ENCODE data around the gene PIK3R5. TPM values are rescaled to one million over a fixed set of nuclear protein-coding genes. Genes with fewer than 3 reads are reported as not detected.

PIK3R5 gene
- total and polyA plus RNA-seq, 11 donors = 1.4 to 21.6 (median 2.4) TPM

- intact Hi-C loops (cut with DNase I) = no loop called here
- DNase-seq (peak in 1 of 5 donors; percentile 13), ATAC-seq (no peak)
- H3K36me3 ChIP-seq = peaks cover 0 to 63% (median 0%) of the 10 kb centered on the region in 9 donors
- H3K4me3 ChIP-seq = no peak overlapping the region
- H3K27me3 ChIP-seq = peaks cover 0 to 14% (median 3%) of the 10 kb centered on the region in 9 donors
- WGBS, 4 donors = 57 to 68% (median 64%) methylated on average over 6 of the region's 6 CpGs
- peak overlapping the region in 1 of 12 donors; percentile 42 for H3K27ac ChIP-seq
- peaks cover 0 to 33% (median 0%) of the 10 kb centered on the region in 12 donors for H3K4me1 ChIP-seq
- no peaks in the 10 kb centered on the region for H3K9me3 ChIP-seq
- no peak for TF ChIP-seq POLR2A (IDR thresholded peaks at IDR 0.05)
- no peak for TF ChIP-seq CTCF (IDR thresholded peaks at IDR 0.05)
Observed at GRCh38 chr17:8900207-8900606, 65.3 kb downstream of the PIK3R5 start.

DNA sequence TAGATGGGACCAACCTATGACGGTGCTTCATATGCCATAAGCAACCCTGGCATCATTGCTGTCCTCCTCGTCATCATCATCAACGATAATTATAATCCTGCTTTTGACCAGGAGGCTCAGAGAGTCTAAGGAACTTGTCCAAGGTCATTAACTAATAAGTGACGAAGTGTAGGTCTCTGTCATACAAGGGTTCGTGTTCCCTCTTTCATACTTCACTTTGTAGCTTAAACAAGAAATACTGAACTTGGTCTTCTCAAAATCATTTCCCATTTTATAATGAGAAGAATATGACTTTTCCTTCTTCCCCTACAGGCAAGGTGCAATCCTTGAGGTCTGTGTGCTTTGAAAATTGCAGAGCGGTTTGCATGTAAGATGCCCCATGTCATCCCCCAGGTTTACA lies 66.9 kb downstream of the PIK3R5 start:
- WGBS, 4 donors = 85 to 89% (median 87%) methylated on average over 6 of the region's 6 CpGs
- no peak for TF ChIP-seq POLR2A (IDR thresholded peaks at IDR 0.05)
- TF ChIP-seq CTCF (IDR thresholded peaks at IDR 0.05) = no peak

GRCh38 chr17:8898126-8898525 lies 67.4 kb downstream of the PIK3R5 start:
- H3K4me1 ChIP-seq = peaks cover 0 to 42% (median 0%) of the 10 kb centered on the region in 12 donors
- 73 to 81% (median 80%) methylated on average over 2 of the region's 2 CpGs for WGBS, 4 donors
- no peak for DNase-seq
- peaks cover 0 to 48% (median 0%) of the 10 kb centered on the region in 9 donors for H3K36me3 ChIP-seq
- intact Hi-C loops (cut with DNase I) = loop anchor here in 9 of 10 donors (5.0 to 10.0 kb wide), 6 partner anchors 63 to 483 kb away; no protein-coding TSS in a partner anchor
- no peak for ATAC-seq
- TF ChIP-seq CTCF (IDR thresholded peaks at IDR 0.05) (no peak), POLR2A (IDR thresholded peaks at IDR 0.05) (no peak)
- no peak overlapping the region for H3K4me3 ChIP-seq
- H3K27ac ChIP-seq = peak overlapping the region in 1 of 12 donors; percentile 46
- H3K9me3 ChIP-seq = no peaks in the 10 kb centered on the region
- peaks cover 0 to 8% (median 3%) of the 10 kb centered on the region in 9 donors for H3K27me3 ChIP-seq

More for the DNA sequence above, 66.9 kb downstream of the PIK3R5 start:
- H3K36me3 ChIP-seq = peaks cover 0 to 48% (median 0%) of the 10 kb centered on the region in 9 donors
- peak overlapping the region in 1 of 12 donors; percentile 46 for H3K27ac ChIP-seq
- DNase-seq = no peak
- peaks cover 0 to 8% (median 3%) of the 10 kb centered on the region in 9 donors for H3K27me3 ChIP-seq
- ATAC-seq = no peak
- H3K4me1 ChIP-seq = peaks cover 0 to 42% (median 0%) of the 10 kb centered on the region in 12 donors
- no peak overlapping the region for H3K4me3 ChIP-seq
- H3K9me3 ChIP-seq = no peaks in the 10 kb centered on the region
- intact Hi-C loops (cut with DNase I) = loop anchor here in 9 of 10 donors (5.0 to 10.0 kb wide), 6 partner anchors 64 to 484 kb away; no protein-coding TSS in a partner anchor

GRCh38 chr17:8896641-8897635 lies 68.6 kb downstream of the PIK3R5 start:
- intact Hi-C loops (cut with DNase I) = loop anchor here in 9 of 10 donors (5.0 to 10.0 kb wide), 6 partner anchors 62 to 482 kb away; no protein-coding TSS in a partner anchor
- H3K36me3 ChIP-seq = peaks cover 0 to 38% (median 0%) of the 10 kb centered on the region in 9 donors

More at GRCh38 chr17:8896641-8897635, 68.6 kb downstream of the PIK3R5 start:
- no peaks in the 10 kb centered on the region for H3K9me3 ChIP-seq
- H3K4me3 ChIP-seq = no peak overlapping the region
- TF ChIP-seq POLR2A (IDR thresholded peaks at IDR 0.05) = no peak
- no peak for TF ChIP-seq CTCF (IDR thresholded peaks at IDR 0.05)
- peaks cover 0 to 4% (median 0%) of the 10 kb centered on the region in 9 donors for H3K27me3 ChIP-seq
- DNase-seq = peak in 1 of 5 donors; percentile 6
- no peak for ATAC-seq
- WGBS, 4 donors = 82 to 85% (median 84%) methylated on average over 12 of the region's 12 CpGs
- H3K4me1 ChIP-seq = peaks cover 0 to 42% (median 0%) of the 10 kb centered on the region in 12 donors
- H3K27ac ChIP-seq = no peak overlapping the region

Measured in heart left ventricle (tissue), 16 donors.